OCI-LY3 (cell line): ENCODE results near the gene KRT4.

ENCODE experiments used
- EZH2phosphoT487 ChIP-seq: fragments of 200-600 bp; shearing (Covaris generic); IDR thresholded peaks from 2 replicates; pipeline ENCODE4 v1.6.1; 2018; ENCODE audit warnings: antibody characterized with exemption, mixed run types, low read depth
- TF ChIP-seq, protein P1 (sequence below): fragments of 200-600, 300-600 bp; sonication (generic); IDR thresholded peaks from 2 replicates; pipeline ENCODE4 v1.5.1; 2014; ENCODE audit warnings: antibody characterized with exemption, low read length, low read depth

DNA sequence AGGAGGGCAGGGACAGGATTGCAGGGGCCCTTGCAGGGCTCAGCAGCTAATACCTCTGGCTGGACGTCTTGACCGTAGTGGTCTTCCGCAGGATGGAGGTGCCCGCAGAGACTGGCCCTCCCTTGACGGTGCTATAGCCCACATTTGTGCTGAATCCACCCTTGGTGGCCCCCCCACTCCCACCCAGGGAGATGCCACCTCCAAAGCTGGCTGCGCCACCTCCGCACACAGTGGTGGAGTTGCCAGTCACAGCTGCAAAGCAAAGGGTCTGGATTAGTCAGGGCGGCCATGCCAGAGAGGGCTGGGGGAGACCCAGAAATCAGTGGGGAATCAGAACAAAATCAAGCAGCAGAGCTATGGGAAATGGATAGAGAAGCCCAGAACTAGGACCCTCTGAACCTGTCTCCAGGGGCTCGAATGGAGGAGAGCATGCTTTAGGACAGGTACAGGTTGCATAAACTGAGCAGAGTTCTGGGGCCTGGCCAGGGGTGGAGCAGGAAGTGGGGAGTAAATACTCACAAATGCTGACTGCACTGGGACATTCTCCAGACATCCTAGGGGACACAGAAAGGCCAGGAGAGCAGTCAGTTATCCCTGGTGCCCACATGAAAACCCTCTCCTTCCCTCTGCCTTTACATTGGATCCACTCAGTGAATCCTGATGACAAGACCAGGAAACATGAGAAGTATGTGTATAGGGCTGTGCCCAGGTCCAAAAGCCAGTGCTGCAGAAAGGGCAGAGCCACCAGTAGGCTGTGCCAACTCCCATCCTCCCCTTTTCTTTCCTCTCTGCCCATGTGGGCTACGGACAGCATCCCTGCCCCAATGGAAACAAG lies 8.1 kb upstream of the KRT4 start:
- TF ChIP-seq, protein P1, sequence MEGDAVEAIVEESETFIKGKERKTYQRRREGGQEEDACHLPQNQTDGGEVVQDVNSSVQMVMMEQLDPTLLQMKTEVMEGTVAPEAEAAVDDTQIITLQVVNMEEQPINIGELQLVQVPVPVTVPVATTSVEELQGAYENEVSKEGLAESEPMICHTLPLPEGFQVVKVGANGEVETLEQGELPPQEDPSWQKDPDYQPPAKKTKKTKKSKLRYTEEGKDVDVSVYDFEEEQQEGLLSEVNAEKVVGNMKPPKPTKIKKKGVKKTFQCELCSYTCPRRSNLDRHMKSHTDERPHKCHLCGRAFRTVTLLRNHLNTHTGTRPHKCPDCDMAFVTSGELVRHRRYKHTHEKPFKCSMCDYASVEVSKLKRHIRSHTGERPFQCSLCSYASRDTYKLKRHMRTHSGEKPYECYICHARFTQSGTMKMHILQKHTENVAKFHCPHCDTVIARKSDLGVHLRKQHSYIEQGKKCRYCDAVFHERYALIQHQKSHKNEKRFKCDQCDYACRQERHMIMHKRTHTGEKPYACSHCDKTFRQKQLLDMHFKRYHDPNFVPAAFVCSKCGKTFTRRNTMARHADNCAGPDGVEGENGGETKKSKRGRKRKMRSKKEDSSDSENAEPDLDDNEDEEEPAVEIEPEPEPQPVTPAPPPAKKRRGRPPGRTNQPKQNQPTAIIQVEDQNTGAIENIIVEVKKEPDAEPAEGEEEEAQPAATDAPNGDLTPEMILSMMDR, result no peak
- TF ChIP-seq EZH2phosphoT487, result no peak
